ENCODE measurements around the gene MECR. TPM values are rescaled to one million over a fixed set of nuclear protein-coding genes. Genes with fewer than 3 reads are reported as not detected.

The MECR gene
- total and polyA plus RNA-seq, 10 of the 15 experiments (the other 5 are each of a cell fraction or from before 2014, with no cell fraction given) = 7.6 to 66.3 (median 38.7) TPM

GRCh38 chr1:29167904-29168303 is 62.8 kb downstream of the MECR start:
- POLR2A ChIA-PET = interaction anchor here (0.6 to 4.7 kb wide), 4 partner anchors 10 to 17 kb away, joined by 3 to 50 read pairs (median 4); partner anchors contain the start of gene SRSF4
- no peak for DNase-seq (ENCODE audit: low read depth, low spot score)
- SMC1A ChIA-PET (ENCODE audit: uncharacterized antibody, unreplicated experiment) = interaction anchor here (1.6 to 2.3 kb wide), 3 partner anchors 10 to 14 kb away, joined by 5 to 6 read pairs (median 6); partner anchors contain the start of gene SRSF4

More at GRCh38 chr1:29167904-29168303, 62.8 kb downstream of the MECR start:
- Histone ChIP-seq H3K27ac (ENCODE audit: control insufficient read depth, insufficient read depth) (no peak overlapping the region), H3K36me3 (ENCODE audit: control insufficient read depth in 2 of 2, insufficient read depth in 2 of 2, low read length in 1 of 2) (peaks cover 13 to 43% of the 10 kb centered on the region in 2 experiments), H3K4me2 (ENCODE audit: control insufficient read depth, insufficient read depth) (no peak overlapping the region), H3K27me3 (replicated peaks in 1 of 2; ENCODE audit: control insufficient read depth in 2 of 2, insufficient read depth in 2 of 2, low read length in 1 of 2) (no peaks in the 10 kb centered on the region), H3K4me3 (no peak overlapping the region), H2AFZ (ENCODE audit: control insufficient read depth, low read depth, low read length) (no peak overlapping the region), H4K20me1 (ENCODE audit: control insufficient read depth, insufficient read depth) (peaks cover 4% of the 10 kb centered on the region; the same call in 1 of the 2 replicates), H3K9ac (ENCODE audit: control insufficient read depth, insufficient read depth, low read length) (no peak overlapping the region), H3K79me2 (ENCODE audit: control insufficient read depth, insufficient read depth, low read length) (peaks cover 87% of the 10 kb centered on the region), H3K9me3 (replicated peaks; ENCODE audit: control insufficient read depth, insufficient read depth, low read length) (no peaks in the 10 kb centered on the region), H3K4me1 (ENCODE audit: control insufficient read depth, insufficient read depth, low read length) (peaks cover 5% of the 10 kb centered on the region; the same call in 1 of the 2 replicates)
- BruUV-seq (replicated peaks) = no TSS peak
- FAIRE-seq = no peak
- CTCF ChIA-PET = interaction anchor here (1.4 kb wide), 1 partner anchor 34 kb away, joined by 4 read pairs; no protein-coding TSS in a partner anchor
- intact Hi-C loops (cut with micrococcal nuclease; ENCODE audit: unreplicated experiment) (no loop called here), in situ Hi-C loops (cut with MboI) (no loop called here)
- WGBS (ENCODE audit: insufficient coverage, insufficient replicate concordance, low lambda C conversion rate, missing lambda C conversion rate) = 100% methylated on average over 7 of the region's 9 CpGs
- ATAC-seq = no peak
- TF ChIP-seq, protein P1, sequence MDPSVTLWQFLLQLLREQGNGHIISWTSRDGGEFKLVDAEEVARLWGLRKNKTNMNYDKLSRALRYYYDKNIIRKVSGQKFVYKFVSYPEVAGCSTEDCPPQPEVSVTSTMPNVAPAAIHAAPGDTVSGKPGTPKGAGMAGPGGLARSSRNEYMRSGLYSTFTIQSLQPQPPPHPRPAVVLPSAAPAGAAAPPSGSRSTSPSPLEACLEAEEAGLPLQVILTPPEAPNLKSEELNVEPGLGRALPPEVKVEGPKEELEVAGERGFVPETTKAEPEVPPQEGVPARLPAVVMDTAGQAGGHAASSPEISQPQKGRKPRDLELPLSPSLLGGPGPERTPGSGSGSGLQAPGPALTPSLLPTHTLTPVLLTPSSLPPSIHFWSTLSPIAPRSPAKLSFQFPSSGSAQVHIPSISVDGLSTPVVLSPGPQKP (IDR thresholded peaks at IDR 0.05; ENCODE audit: low read depth, low read length) = no peak
- no peak for TF ChIP-seq CEBPB (IDR thresholded peaks at IDR 0.05; ENCODE audit: borderline replicate concordance in 1 of 2, low read depth in 2 of 2, low read length in 2 of 2)
- TF ChIP-seq TCF3 (IDR thresholded peaks at IDR 0.05; ENCODE audit: borderline replicate concordance, insufficient read depth, low read depth, low read length) = no peak
- no peak for TF ChIP-seq ZNF207 (IDR thresholded peaks at IDR 0.05; ENCODE audit: borderline replicate concordance)
- no peak for TF ChIP-seq HCFC1 (IDR thresholded peaks at IDR 0.05; ENCODE audit: low read length)
- TF ChIP-seq ZZZ3 (IDR thresholded peaks at IDR 0.05; ENCODE audit: control insufficient read depth, insufficient read length, low read depth) = no peak
- TF ChIP-seq SREBF2 (IDR thresholded peaks at IDR 0.05; ENCODE audit: low read length) = no peak
- no peak for TF ChIP-seq SIN3A (IDR thresholded peaks at IDR 0.05; ENCODE audit: low read depth, low read length)
- TF ChIP-seq TCF7 (IDR thresholded peaks at IDR 0.05; ENCODE audit: borderline replicate concordance) = no peak
- RAD21 ChIA-PET (ENCODE audit: unreplicated experiment) = interaction anchor here (1.2 kb wide), 1 partner anchor 30 kb away, joined by 4 read pairs; no protein-coding TSS in a partner anchor
